GM21528 (cell line): Measurements from ENCODE around the gene CLIP1.
A peak's percentile ranks its signal among the peaks of the same experiment; 100 is the strongest.
"Not testable (repeated sequence)": the region's sequence is repeated elsewhere in the genome, so short reads cannot be mapped to it uniquely, and the experiment has no call there.

Source experiments
- ATAC-seq: cut with Tn5 transposase; IDR thresholded peaks from one replicate; pipeline ENCODE4 v1.9.1; 2021; ENCODE audit warnings: mild to moderate bottlenecking, moderate library complexity; ENCODE audit not compliant: unreplicated experiment, low FRiP score

The CLIP1 gene

DNA sequence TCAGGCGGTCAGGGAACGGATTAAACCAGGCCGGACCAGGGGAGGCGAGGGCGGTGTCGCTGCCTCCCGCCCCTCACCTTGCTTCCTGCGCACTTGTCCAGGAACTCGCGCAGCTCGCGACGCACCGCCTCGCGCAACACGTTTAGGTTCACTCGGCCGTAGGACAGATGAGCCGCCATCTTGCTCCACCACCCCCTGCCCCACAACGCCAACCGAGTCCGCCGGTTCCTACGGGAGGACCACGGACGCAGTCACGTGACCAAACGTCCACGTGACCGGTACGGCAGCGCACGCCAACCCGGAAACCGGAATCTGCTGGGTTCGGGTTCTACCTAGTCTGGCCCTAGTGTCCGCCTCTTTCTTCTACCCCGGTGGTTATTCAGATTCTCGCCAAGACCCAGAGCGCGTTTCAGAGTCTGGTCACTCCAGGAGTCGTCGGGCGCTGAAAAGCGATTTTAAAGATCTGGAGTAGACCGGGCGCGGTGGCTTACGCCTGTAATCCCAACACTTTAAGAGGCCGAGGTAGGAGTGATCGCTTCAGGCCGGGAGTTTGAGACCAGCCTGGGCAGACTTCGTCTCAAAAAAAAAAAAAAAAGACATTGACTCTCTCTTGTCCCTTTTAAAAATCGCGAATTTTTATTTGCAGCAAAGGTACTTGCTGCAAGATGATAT, 156.1 kb downstream of the CLIP1 start, which contains the start of gene VPS33A:
VPS33A (minus strand) TSS at position 265 of the 672 bp plus-strand sequence; CDS start at position 179, 86 bp downstream.
- ATAC-seq = peak; percentile 83

DNA sequence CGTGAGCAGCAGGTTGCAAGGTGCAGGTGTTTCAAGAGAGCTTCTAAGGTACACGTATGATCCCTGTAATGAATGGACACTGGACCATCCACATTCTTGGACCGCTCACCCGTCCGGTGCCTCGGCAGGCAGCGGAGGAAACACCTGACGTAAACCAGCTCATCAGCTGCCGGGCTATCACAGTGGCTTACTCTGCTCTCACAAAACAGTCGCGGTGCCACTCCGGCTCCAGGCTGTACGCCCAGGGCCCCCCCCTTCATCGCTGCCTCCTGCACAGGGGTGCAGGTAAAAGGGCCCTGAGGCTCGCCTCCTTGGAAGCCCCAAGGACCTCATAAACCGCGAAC, 156.6 kb downstream of the CLIP1 start:
- peak; percentile 32 for ATAC-seq

DNA sequence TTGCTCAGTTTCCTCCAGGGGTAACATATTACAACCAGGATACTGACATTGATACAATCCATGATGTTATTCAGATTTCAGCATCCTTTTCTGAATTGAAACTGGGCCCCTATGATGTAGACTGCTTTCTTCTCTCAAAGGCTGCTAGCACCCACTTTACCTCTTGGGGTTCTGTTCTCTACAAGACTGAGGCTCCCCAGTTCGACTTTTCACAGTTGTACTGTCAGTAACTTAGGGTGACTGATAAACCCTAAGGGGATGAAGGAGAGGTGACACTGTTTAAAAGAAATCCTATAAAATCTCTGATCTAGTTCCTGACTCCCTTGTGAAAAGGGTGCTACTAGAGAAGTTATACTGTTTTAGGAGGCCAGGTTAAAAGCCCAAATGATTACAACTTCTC, 157.0 kb downstream of the CLIP1 start:
- ATAC-seq = no peak

DNA sequence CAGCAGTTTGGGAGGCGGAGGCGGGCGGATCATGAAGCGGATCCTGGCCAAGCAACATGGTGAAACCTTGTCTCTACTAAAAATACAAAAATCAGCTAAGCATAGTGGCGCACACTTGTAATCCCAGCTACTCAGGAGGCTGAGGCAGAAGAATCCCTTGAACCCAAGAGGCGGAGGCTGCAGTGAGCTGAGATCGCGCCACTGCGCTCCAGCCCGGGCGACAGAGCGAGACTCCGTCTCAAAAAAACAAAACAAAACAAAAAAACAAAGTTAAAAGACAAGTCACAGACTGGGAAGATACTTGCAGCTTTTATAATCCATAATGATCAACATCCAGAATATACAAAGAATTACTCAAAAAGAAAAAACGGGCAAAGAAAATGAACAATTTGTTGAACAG, 161.7 kb downstream of the CLIP1 start:
- not testable (repeated sequence) for ATAC-seq

DNA sequence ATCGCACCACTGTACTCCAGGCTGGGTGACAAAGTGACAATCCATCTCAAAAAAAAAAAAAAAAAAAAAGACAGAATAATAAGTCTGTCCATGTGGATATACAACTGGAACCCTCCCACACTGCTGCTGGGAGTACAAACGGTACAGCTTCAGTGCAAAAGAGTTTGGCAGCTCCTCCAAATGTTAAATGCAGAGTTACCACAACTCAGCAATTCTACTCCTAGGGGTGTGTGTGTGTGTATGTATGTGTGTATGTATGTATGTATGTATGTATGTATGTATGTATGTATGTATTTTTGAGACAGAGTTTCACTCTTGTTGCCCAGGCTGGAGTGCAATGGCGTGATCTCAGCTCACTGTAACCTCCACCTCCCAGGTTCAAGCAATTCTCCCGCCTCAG, 163.5 kb downstream of the CLIP1 start:
- not testable (repeated sequence) for ATAC-seq

DNA sequence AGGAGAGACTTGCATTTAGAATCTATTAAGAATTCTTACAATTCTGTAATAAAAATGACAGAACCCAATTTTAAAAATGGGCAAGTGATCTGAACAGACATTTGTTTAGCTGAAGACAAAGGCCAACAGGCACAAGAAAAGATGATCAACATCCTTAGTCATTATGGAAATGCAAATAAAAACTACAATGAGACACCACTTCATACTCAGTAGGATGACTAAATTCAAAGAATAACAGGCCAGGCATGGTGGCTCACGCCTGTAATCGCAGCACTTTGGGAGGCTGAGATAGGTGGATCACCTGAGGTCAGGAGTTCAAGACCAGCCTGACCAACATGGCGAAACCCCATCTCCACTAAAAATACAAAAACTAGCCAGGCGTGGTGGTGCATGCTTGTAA, 164.0 kb downstream of the CLIP1 start:
- ATAC-seq = not testable (repeated sequence)

DNA sequence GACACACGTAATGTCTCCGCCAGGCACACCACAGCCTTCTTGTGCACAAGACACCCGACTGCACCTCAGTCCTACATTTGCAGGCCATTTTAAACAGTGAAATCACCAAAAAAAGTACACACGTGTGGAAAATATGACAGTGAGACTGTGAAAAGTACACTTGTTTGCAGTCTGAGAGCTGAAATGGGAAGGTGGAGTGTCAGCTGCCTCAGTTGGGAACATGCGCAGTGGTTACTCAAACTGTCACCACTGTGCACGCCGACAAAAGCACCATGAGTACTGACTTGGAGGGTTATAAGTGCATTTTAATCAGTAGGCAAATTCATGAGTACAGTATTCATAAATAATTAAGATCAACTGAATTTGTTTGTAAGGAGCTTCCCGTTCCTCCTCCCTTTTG, 171.9 kb downstream of the CLIP1 start:
- ATAC-seq = no peak

DNA sequence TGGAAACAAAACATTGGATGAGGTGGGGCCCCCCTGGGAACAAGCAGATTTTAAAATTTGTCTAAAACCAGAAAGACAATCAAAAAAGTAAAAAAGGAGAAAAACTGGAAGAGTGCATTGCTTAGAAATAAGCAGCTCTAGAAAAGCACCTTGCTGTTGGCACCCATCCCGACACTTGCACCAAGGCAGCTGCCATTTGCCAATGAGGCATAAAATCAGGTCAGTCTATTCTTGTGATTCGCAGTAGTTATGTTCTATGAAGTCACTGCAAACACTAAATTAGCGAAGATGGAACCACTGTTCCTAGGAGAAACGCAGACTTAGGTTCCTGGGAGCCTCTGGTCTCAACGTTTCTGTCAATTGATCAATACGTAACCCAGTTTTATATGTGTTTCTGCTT, 172.4 kb downstream of the CLIP1 start:
- no peak for ATAC-seq

DNA sequence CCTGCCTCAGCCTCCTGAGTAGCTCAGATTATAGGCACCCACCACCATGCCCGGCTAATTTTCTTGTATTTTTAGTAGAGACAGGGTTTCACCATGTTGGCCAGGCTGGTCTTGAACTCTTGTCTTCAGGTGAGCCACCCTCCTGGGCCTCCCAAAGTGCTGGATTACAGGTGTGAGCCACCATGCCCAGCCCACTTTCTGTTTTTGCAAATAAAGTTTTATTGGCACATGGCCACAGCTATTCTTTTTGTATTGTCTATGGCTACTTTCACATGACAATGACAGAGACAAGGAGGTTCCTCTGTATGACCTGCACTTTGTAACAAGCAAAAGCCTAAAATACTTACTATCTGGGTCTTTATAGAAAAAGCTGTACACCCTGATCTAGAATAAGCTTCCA, 176.9 kb downstream of the CLIP1 start:
- ATAC-seq = no peak

DNA sequence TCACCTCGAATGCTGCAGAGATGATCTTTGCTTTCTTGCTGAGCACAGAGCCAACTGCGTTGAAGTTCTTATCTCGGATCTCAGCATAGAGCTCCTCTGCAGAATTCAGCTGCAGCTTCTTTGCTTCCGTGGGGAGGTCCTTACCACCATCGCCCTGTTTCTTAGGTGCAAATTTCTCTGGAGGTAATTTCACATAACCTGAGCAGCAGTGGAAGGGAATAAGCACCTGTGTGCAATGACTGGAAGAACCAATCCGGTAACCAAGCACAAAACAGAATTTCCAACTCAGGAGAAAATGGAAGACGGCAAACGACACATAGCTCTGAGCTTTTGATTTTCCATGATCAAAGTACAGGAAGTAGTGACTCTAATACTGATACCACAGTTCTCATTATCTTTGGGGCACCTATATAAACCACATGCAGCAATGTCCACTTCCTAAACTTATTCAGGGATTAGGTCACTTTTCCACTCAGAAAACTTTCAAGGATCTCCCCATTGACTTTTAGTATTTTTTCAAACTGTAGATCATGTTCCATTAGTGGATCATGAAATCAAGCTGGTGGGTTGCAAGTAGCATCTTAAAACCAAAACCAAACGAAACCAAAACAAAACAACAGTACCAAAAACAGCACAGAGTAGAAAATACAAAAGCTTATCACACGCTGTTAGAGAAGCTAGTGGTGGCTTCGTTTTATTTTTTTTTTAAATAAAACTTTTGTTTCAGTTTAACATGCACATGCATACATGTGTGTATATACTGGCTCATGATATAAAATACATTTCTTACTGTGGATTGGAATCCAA, 177.7 kb downstream of the CLIP1 start:
- no peak for ATAC-seq

DNA sequence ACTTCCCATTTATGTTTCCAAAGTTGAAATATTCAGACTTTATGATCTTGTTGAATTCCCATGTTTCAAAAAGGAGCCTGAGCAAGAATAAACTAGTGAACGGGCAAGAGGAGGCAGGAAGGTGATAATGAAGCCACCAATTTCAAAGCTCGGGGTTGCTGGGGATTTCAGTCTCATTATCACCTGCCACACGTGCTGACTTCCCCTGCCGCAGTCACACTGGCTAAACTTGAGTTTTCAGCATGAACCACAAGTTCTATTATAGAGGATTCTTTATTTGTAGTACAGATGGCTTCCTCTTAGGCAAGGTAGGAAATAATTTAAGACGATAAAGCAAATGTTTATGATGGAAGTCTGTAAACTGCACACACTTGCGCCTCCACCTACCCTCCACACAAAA, 178.5 kb downstream of the CLIP1 start:
- ATAC-seq = no peak

DNA sequence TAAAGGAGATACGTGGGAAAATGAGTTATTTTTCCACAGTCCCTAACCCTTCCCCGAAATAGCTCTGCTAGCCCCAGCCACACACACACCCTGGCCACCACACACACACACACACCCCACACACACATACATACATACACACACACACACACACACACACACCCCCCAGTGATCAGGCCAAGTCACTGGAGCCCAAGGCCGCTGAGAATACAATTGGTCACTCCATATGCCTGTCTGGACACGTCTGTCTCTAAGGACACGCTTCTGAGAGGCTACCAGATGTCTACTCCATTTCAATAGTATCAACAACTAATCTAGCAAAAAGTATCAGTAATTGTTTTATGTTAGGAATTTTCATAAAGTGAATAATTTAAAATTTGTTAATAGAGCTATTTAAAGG, 183.6 kb downstream of the CLIP1 start:
- ATAC-seq = no peak

DNA sequence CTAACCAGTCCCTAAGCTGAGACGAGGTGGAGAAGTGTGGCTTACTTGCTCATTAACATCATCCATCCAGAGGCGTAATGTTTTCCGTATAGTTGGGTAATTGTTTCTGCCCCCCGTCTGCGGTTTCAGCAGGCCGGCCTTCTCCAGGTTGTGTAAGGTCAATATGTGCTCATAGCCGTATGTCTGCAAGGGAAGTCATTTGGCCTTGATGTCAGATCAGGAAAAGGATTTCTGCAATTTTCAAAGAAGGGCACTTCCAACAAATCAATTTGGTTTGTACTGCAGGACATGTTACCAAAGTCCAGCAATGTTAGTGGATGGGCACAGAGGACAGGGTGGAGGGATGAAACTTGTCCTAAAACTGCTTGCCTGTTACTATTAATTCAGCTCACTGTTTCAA, 186.7 kb downstream of the CLIP1 start:
- ATAC-seq = no peak

DNA sequence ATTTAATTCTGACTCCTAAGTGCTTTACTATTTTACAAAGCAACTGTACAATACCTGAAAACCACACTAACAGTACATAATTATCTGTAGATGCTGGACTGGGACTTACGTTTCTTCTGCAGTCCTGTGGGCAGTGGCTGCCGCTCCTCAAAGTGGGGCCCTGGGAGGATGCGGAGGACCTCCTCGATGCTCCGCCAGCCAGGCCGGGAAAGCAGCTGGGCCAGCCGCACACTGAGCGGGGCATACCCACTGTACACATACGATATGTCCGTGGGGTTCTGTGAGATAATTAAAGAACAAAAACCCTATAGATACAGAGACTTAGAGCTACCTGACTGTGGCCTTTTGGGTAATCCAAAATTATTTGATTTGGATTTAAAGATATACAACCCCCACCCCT, 189.8 kb downstream of the CLIP1 start:
- no peak for ATAC-seq

DNA sequence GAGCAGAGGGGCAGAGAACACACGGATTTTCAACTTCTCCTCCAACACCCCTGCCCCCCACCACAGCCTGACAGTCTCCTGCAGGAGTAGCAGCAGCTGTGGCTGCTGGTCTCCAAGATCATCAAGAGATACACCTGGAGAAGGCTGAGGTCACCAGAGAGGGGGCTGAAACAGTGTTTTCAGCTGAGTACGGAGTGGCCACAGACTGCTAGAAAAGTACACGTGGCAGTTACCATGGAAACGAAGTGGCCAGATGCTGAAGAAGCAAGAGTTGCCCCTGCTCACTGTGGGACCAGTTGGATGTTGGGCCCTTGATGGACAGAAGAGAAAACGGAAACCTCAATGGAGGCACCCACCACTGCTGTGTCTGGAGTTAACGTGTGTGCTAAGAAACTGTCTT, 191.7 kb downstream of the CLIP1 start:
- no peak for ATAC-seq

DNA sequence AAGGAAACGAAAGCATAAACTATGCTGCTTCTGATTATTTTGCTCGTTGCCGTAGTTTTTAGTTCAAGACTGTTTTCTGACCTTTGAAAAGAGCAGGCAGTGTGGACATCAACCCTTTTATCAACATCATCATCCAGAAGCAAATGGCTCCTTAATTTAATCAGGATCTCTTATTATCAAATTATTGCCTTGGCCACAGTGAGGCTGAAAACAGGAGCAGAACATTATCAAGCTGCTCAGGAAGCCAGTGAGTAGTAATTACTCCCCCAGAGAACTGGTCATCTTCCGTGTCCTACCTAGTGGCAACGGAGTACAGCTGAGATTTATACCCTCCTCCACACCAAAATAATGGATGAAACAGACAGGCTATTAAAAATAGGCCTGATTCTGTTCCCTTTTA, 194.4 kb downstream of the CLIP1 start:
- ATAC-seq = no peak

DNA sequence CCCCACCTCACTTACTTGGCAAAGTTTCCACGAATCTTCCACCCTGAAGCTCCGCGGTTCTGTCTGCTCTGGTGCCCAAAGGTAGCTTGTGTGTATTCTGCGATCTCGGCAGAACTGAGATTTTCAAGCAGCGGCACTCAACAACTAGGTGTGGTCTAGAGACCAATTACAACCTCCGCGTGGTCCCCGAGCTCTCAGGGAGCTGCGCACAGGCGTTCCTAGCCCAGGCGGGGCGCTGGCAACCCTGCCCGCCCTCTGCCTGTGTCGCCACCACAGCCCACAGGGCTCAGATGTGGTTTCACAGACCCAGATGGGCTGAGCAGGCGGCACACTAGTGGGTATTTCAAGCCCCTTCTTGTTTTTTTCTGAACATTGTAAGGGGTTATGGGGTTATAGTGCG, 195.1 kb downstream of the CLIP1 start:
- no peak for ATAC-seq

DNA sequence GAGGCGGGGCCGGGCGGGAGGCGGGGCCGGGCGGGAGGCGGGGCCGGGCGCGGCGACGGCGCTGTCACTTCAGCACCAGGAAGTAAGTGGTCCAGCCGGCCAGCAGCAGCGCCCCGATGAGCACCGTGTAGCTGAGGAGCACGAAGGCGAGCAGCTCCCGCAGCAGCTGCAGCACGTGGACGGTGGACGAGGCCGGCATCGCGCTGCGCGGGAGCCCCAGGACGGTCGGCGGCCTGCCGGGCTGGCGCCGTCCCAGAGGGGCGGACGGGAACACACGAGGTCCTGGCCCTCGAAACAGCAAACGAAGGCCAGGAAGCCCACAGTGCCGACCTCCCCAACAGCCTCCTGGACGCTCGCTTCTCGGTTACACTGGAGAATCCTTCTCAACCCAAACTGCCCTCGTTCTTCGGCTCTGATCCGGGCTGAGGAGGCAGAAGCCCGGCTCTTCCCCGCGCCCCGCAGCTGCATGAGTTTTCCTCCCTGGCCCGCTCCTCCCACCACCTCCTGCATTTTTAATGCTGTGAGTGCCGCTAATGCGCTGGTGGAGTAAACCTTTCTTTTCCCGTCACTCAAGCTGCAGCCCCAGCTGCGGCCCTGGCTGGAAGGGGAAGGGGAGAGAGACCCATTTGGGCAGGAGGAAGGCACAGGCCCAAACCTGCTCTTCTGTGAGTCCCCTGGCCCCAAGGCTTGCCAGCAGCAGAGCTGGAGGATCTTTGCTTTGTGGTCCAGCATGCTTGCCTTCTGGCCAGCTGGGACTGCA, 195.9 kb downstream of the CLIP1 start:
- ATAC-seq = no peak

DNA sequence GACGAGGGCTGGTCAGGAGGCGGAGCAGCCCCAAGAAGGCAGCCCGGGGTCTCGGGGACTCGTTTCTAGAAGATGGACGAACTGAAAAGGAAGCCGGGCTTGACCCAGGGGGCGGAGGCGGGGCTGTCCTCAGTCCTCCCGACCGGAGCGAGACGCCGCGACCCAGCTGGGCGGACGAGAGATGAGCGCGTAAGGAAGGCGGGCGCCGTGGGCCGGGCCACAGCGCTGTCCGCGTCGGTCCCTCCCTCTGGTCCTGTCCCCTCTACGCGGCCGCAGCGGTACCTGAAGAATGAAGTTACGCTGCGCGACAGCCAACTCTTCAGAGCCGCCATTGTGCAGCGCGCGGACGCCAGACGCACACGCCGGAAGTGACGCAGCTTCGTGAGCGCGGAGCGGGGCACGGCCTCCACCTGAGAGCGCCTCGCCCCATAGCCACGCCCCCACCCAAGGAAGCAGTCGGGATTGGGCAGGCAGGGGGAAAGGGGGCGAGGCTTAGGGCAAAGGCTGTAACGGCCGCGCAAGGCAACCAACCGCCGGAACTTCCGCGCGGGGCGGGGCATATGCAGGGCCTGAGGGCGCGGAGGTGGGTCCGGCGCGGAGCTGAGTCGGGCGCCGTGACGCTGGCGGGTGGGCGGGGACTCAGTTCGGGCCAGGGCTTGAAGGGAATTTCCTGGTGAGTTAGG, 196.6 kb downstream of the CLIP1 start, which contains the start of gene DIABLO:
DIABLO (minus strand) TSS at position 370 of the 683 bp plus-strand sequence; CDS start at position 332, 38 bp downstream.
- ATAC-seq = peak; percentile 91
